ENCODE results near the gene RAC2. TPM values are rescaled to one million over a fixed set of nuclear protein-coding genes. Genes with fewer than 3 reads are reported as not detected.

The RAC2 gene
- total RNA-seq, 4 donors from 2014 or later, result 4.1 to 21.9 (median 7.2) TPM

DNA sequence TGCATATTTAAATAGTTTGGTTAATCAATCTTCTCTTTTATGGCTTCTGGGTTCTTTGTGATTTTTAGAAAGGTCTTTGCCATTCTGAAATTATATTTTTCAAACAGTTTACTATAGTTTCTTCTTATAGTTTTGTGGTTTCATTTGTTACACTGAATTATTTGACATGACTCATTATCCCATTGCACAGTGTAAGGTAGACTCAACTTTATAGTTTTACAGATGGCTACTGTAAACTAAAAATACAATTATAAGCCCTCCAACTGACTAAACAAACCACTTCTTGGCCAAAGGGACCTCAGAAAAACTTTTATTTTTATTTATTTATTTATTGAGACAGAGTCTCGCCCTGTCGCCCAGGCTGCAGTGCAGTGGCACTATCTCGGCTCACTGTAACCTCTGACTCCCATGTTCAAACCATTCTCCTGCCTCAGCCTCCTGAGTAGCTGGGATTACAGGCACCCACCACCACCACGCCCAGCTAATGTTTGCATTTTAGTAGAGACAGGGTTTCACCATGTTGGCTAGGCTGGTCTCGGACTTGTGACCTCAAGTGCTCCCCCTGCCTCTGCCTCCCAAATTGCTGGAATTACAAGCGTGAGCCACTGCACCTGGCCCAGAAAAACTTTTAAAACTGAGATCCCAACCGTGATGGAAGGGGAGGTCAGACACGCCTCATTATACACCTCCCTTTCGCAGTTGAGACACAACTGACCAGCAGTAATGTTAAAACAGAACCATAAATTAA is 14.1 kb upstream of the RAC2 start:
- peaks cover 0 to 98% (median 13%) of the 10 kb centered on the region in 4 donors for H3K27me3 ChIP-seq
- TF ChIP-seq POLR2A (IDR thresholded peaks at IDR 0.05; ENCODE audit: low read depth), result no peak
- no peak for TF ChIP-seq POLR2AphosphoS5 (IDR thresholded peaks at IDR 0.05)
- TF ChIP-seq CTCF (IDR thresholded peaks at IDR 0.05), result no peak
- TF ChIP-seq EP300 (IDR thresholded peaks at IDR 0.05), result no peak
- 88% methylated on average over 9 of the region's 9 CpGs for WGBS

GRCh38 chr22:37256075-37256726 is 12.1 kb upstream of the RAC2 start:
- Histone ChIP-seq H3K4me1 (peaks cover 0 to 11% (median 0%) of the 10 kb centered on the region in 4 donors), H3K27ac (replicated peaks in 1 of 4) (no peak overlapping the region), H3K4me3 (no peak overlapping the region), H3K9me3 (no peaks in the 10 kb centered on the region), H3K36me3 (no peaks in the 10 kb centered on the region), H3K27me3 (peaks cover 0 to 92% (median 13%) of the 10 kb centered on the region in 4 donors)
- intact Hi-C loops (cut with DNase I), result no loop called here
- 73% methylated on average over 10 of the region's 10 CpGs for WGBS
- TF ChIP-seq POLR2A (IDR thresholded peaks at IDR 0.05; ENCODE audit: low read depth), result no peak
- DNase-seq (ENCODE audit: extremely low spot score), result no peak

More for the DNA sequence above, 14.1 kb upstream of the RAC2 start:
- Histone ChIP-seq H3K4me3 (no peak overlapping the region), H3K9me3 (no peaks in the 10 kb centered on the region), H3K36me3 (no peaks in the 10 kb centered on the region), H3K27ac (replicated peaks in 1 of 4) (no peak overlapping the region), H3K4me1 (peaks cover 0 to 11% (median 0%) of the 10 kb centered on the region in 4 donors)
- intact Hi-C loops (cut with DNase I), result no loop called here
- DNase-seq (ENCODE audit: extremely low spot score), result no peak

DNA sequence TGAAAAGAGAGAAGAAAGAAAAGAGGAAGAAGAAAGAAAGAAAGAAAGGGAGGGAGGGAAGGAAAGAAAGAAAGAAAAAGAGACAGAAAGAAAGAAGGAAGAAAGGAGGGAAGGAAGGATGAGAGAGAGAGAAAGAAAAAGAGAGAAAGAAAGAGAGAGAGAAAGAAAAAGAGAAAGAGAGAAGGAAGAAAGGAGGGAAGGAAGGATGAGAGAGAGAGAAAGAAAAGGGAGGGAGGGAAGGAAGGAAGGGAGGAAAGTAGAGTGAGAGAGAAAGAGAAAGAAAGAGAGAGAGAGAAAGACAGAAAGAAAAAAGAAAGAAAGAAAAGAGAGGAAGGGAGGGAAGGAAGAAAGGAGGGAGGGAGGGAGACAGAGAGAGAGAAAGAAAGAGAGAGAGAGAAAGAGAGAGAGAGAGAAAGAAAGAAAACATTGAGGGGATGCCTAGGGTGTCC is 11.5 kb upstream of the RAC2 start:
- Histone ChIP-seq H3K9me3 (no peaks in the 10 kb centered on the region), H3K27ac (replicated peaks in 1 of 4) (no peak overlapping the region), H3K4me3 (no peak overlapping the region), H3K27me3 (peaks cover 0 to 92% (median 13%) of the 10 kb centered on the region in 4 donors), H3K36me3 (no peaks in the 10 kb centered on the region), H3K4me1 (peaks cover 0 to 8% (median 0%) of the 10 kb centered on the region in 4 donors)
- intact Hi-C loops (cut with DNase I), result no loop called here
- DNase-seq (ENCODE audit: extremely low spot score), result no peak
- TF ChIP-seq EP300 (IDR thresholded peaks at IDR 0.05) (no peak), POLR2AphosphoS5 (IDR thresholded peaks at IDR 0.05) (no peak), CTCF (IDR thresholded peaks at IDR 0.05) (no peak), POLR2A (IDR thresholded peaks at IDR 0.05; ENCODE audit: low read depth) (no peak)

DNA sequence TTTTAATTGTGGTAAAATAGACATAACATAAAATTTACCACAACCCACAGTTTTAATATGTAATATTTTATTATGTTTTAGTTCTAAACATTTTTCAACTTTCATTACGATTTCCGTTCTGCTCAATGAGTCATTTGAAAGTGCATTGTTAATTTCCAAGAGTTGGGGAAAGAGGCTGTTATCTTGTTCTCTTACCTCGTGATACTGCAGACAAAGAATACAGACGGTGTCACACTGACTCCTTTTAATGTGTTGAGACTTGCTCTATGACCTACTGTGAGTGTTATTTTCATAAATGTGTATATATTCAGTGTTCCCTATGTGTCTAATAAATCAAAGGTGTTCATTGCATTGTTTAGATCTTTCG is 10.8 kb upstream of the RAC2 start:
- no peak for DNase-seq (ENCODE audit: extremely low spot score)
- intact Hi-C loops (cut with DNase I), result no loop called here
- H3K4me1 ChIP-seq, result peaks cover 0 to 5% (median 0%) of the 10 kb centered on the region in 4 donors
- H3K4me3 ChIP-seq, result no peak overlapping the region
- H3K36me3 ChIP-seq, result no peaks in the 10 kb centered on the region
- WGBS, result 60% methylated on average over 5 of the region's 5 CpGs
- no peaks in the 10 kb centered on the region for H3K9me3 ChIP-seq
- TF ChIP-seq EP300 (IDR thresholded peaks at IDR 0.05) (no peak), POLR2A (IDR thresholded peaks at IDR 0.05; ENCODE audit: low read depth) (no peak), CTCF (IDR thresholded peaks at IDR 0.05) (no peak), POLR2AphosphoS5 (IDR thresholded peaks at IDR 0.05) (no peak)
- H3K27ac ChIP-seq (replicated peaks in 1 of 4), result no peak overlapping the region
- peaks cover 0 to 92% (median 7%) of the 10 kb centered on the region in 4 donors for H3K27me3 ChIP-seq

DNA sequence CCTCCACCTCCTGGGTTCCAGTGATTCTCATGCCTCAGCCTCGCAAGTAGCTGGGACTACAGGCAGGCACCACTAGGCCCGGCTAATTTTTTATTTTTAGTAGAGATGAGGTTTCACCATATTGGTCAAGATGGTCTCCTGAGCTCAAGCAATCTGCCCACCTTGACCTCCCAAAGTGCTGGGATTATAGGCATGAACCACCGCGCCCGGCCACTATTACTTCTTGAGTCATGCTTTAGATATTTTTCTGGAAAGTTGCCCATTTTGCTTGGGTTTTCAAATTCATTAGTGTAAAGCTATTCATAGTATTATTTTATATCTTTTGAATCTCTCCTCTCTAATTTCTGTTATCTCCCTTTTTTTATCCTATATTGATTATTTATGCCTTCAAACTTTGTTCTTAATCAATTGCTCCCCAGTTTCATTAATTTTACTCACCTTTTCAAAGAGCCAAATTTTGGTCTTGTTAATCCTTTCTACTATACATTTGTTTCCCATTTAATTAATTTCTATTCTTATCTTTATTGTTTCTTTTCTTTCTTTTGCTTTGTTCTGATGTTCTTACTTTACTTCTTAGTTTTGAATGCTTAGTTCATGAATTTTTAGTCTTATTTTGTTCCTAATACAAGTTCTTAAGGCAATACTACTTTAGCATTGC is 10.3 kb upstream of the RAC2 start:
- no peak overlapping the region for H3K4me3 ChIP-seq
- no peaks in the 10 kb centered on the region for H3K9me3 ChIP-seq
- H3K27me3 ChIP-seq, result peaks cover 0 to 92% (median 5%) of the 10 kb centered on the region in 4 donors
- H3K4me1 ChIP-seq, result peaks cover 0 to under 1% (median 0%) of the 10 kb centered on the region in 4 donors
- no peak for DNase-seq (ENCODE audit: extremely low spot score)
- intact Hi-C loops (cut with DNase I), result no loop called here
- H3K36me3 ChIP-seq, result no peaks in the 10 kb centered on the region
- TF ChIP-seq EP300 (IDR thresholded peaks at IDR 0.05) (no peak), CTCF (IDR thresholded peaks at IDR 0.05) (no peak), POLR2A (IDR thresholded peaks at IDR 0.05; ENCODE audit: low read depth) (no peak), POLR2AphosphoS5 (IDR thresholded peaks at IDR 0.05) (no peak)
- H3K27ac ChIP-seq (replicated peaks in 1 of 4), result no peak overlapping the region
- 76% methylated on average over 5 of the region's 5 CpGs for WGBS

Data from esophagus muscularis mucosa (tissue), 4 donors.